ENCODE measurements around the gene SNAP47. TPM values are rescaled to one million over a fixed set of nuclear protein-coding genes. Genes with fewer than 3 reads are reported as not detected.

SNAP47 gene
- 55.0 and 62.0 TPM in 2 replicates for total RNA-seq

GRCh38 chr1:227734856-227735538, at the start of gene SNAP47, which contains the start of gene JMJD4:
Gene SNAP47 (plus strand): TSS chr1:227735435. CDS start chr1:227747737, 12,302 bp downstream.
Gene JMJD4 (minus strand): TSS chr1:227735302. CDS start chr1:227735273, 29 bp downstream.

GRCh38 chr1:227815468-227816409, 80.5 kb downstream of the SNAP47 start, which contains the start of gene PRSS38:
Gene PRSS38 (plus strand): TSS chr1:227815675. CDS start chr1:227815717, 42 bp downstream.

Other genes with a start within 250 kb of the SNAP47 start
- gene ZNF678, start 171.9 kb upstream of the SNAP47 start, total RNA-seq = 7.5 and 8.3 TPM in 2 replicates
- 42.4 and 54.9 TPM in 2 replicates for gene JMJD4, start 133 bp upstream of the SNAP47 start, total RNA-seq
- gene PRSS38, start 80.2 kb downstream of the SNAP47 start, total RNA-seq = not detected in 2 replicates
- 0.62 and 0.77 TPM in 2 replicates for gene WNT9A, start 212.5 kb downstream of the SNAP47 start, total RNA-seq

Measured in uterine smooth muscle cell (primary cell).